Ramos (cell line): ENCODE data around the gene MSL3B.

Experiments
- in situ Hi-C: fragments of 300-500 bp; cut with MboI; formaldehyde crosslinking; loops from one replicate; pipeline ENCODE4 v1.14.3; 2022; ENCODE audit warnings: low sequenced_read_pairs; ENCODE audit not compliant: unreplicated experiment

MSL3B gene

GRCh38 chr2:233818639-233819621 is 49.3 kb downstream of the MSL3B start:
- in situ Hi-C loops, result no loop called here

GRCh38 chr2:233817995-233818638 is 50.1 kb downstream of the MSL3B start:
- in situ Hi-C loops, result no loop called here

- in situ Hi-C loops, result no loop called here
Measured at GRCh38 chr2:233817361-233817911, 50.8 kb downstream of the MSL3B start.

GRCh38 chr2:233816771-233817170 is 51.4 kb downstream of the MSL3B start:
- in situ Hi-C loops, result no loop called here

- in situ Hi-C loops, result no loop called here
Measured at GRCh38 chr2:233816334-233816733, 51.9 kb downstream of the MSL3B start.

GRCh38 chr2:233815861-233816260 is 52.3 kb downstream of the MSL3B start:
- in situ Hi-C loops, result no loop called here
